Upper lobe of left lung (tissue), 6 donors: ENCODE results near the gene CGRRF1. TPM values are rescaled to one million over a fixed set of nuclear protein-coding genes. Genes with fewer than 3 reads are reported as not detected.

Experiments used
- ATAC-seq, 2 donors: fragments of 200-7000 bp; cut with Tn5 transposase; one replicate each; pipeline ENCODE4 v1.9.1; 2022; ENCODE audit warnings: mild to moderate bottlenecking in 2 of 2, moderate library complexity in 2 of 2; ENCODE audit not compliant: low FRiP score in 2 of 2
- DNase-seq, 2 donors: peaks; one replicate each; pipeline ENCODE4 v3.0.0-alpha.2; 2019 to 2020
- H3K27ac ChIP-seq, 4 donors: fragments of 200-600 bp; sonication (generic); one replicate each; pipeline ENCODE4 v1.5.1; 2016 to 2019
- H3K27me3 ChIP-seq, 4 donors: fragments of 200-600 bp; sonication (generic); one replicate each; pipeline ENCODE4 v1.5.1; 2017 to 2019
- H3K36me3 ChIP-seq, 4 donors: fragments of 200-600 bp; sonication (generic); one replicate each; pipeline ENCODE4 v1.5.1; 2016 to 2019
- H3K4me1 ChIP-seq, 4 donors: fragments of 200-600 bp; sonication (generic); one replicate each; pipeline ENCODE4 v1.5.1; 2018 to 2019
- H3K4me3 ChIP-seq, 4 donors: fragments of 200-600 bp; sonication (generic); one replicate each; pipeline ENCODE4 v1.5.1; 2017 to 2019; ENCODE audit warnings: mild to moderate bottlenecking in 2 of 4, moderate library complexity in 1 of 4
- H3K9me3 ChIP-seq, 4 donors: fragments of 200-600 bp; sonication (generic); one replicate each; pipeline ENCODE4 v1.5.1; 2018 to 2019
- EP300 ChIP-seq, 4 donors: sonication (generic); formaldehyde crosslinking; IDR thresholded peaks; one replicate each; pipeline ENCODE4 v1.5.1; 2017; ENCODE audit warnings: antibody characterized with exemption in 4 of 4, control low read depth in 2 of 4
- POLR2A ChIP-seq, 4 donors: fragments of 450-650 bp; IDR thresholded peaks; one replicate each; pipeline ENCODE4 v1.5.1; 2016 to 2017; ENCODE audit warnings: antibody characterized with exemption in 4 of 4, mild to moderate bottlenecking in 2 of 4
- POLR2AphosphoS5 ChIP-seq, 2 donors: sonication (generic); formaldehyde crosslinking; IDR thresholded peaks; one replicate each; pipeline ENCODE4 v1.5.1; 2017; ENCODE audit warnings: antibody characterized with exemption in 2 of 2
- WGBS, 2 donors: methylation state at CpG; one replicate each; pipeline ENCODE4 v1.1.5; 2017 to 2018; 5-methylcytosine and 5-hydroxymethylcytosine counted together
- total RNA-seq, 6 donors: library from RNA; depleted of rRNA in 4 of 6; stranded (reverse); fragments of >200 nt in 4 of 6; gene quantifications; one replicate each; pipeline versions ENCODE4 v1.1.0 to v1.2.1, GENCODE V29; 2016 to 2021
- TF ChIP-seq, protein P1 (sequence below), 6 experiments: fragments of 450-650 bp in 4 of 6; fragments of 200-600 bp in 2 of 6; sonication (generic) in 2 of 6; IDR thresholded peaks; one replicate each; pipeline ENCODE4 v1.5.1; 2016 to 2019; ENCODE audit warnings: antibody characterized with exemption in 6 of 6
- donor health status: DM: no; HTN: no; CAD: no; lungs with moderate emphysema.
- donor health status: DM: no; HTN: yes; CAD: no; lungs with severe emphysema.

CGRRF1 gene
- total RNA-seq, 6 donors from 2014 or later: 2.1 to 24.0 (median 16.7) TPM

GRCh38 chr14:54493293-54493692 lies 16.4 kb upstream of the CGRRF1 start:
- TF ChIP-seq POLR2A (IDR thresholded peaks at IDR 0.05): no peak
- TF ChIP-seq POLR2AphosphoS5 (IDR thresholded peaks at IDR 0.05): no peak
- Histone ChIP-seq H3K4me1 (peaks cover 5 to 10% (median 7%) of the 10 kb centered on the region in 4 donors), H3K4me3 (no peak overlapping the region), H3K9me3 (no peaks in the 10 kb centered on the region), H3K27me3 (no peaks in the 10 kb centered on the region), H3K27ac (no peak overlapping the region), H3K36me3 (no peaks in the 10 kb centered on the region)
- WGBS, 2 donors: 60 to 68% methylated on average over 11 to 13 of the region's 13 CpGs
- DNase-seq (no peak), ATAC-seq (no peak)

DNA sequence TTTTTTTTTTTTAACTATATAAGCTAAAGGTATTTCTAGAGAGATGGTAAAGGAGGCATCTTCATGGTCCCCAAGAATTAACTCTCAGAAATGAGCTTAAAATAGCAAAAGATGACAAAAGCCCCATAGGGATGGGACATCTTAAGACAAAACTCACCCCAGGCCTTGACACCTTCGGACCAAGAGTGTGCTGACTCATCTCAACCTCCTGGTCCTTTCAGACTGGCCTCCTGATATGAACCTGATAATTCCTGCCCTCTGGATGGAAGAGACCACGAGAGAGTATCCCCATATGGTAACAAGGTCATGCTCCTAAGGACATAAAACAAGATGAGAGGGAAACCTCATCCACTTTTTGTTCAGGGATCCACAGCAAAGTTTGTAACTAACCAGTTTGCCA lies 12.5 kb upstream of the CGRRF1 start:
- DNase-seq (no peak), ATAC-seq (no peak)
- 78 to 79% methylated on average over 2 of the region's 2 CpGs for WGBS, 2 donors

GRCh38 chr14:54498095-54498531 lies 11.6 kb upstream of the CGRRF1 start:
- ATAC-seq (no peak), DNase-seq (no peak)
- Histone ChIP-seq H3K4me1 (no peaks in the 10 kb centered on the region), H3K4me3 (no peak overlapping the region), H3K27ac (no peak overlapping the region), H3K9me3 (no peaks in the 10 kb centered on the region), H3K27me3 (no peaks in the 10 kb centered on the region), H3K36me3 (no peaks in the 10 kb centered on the region)
- no peak for TF ChIP-seq EP300 (IDR thresholded peaks at IDR 0.05)
- TF ChIP-seq, protein P1, sequence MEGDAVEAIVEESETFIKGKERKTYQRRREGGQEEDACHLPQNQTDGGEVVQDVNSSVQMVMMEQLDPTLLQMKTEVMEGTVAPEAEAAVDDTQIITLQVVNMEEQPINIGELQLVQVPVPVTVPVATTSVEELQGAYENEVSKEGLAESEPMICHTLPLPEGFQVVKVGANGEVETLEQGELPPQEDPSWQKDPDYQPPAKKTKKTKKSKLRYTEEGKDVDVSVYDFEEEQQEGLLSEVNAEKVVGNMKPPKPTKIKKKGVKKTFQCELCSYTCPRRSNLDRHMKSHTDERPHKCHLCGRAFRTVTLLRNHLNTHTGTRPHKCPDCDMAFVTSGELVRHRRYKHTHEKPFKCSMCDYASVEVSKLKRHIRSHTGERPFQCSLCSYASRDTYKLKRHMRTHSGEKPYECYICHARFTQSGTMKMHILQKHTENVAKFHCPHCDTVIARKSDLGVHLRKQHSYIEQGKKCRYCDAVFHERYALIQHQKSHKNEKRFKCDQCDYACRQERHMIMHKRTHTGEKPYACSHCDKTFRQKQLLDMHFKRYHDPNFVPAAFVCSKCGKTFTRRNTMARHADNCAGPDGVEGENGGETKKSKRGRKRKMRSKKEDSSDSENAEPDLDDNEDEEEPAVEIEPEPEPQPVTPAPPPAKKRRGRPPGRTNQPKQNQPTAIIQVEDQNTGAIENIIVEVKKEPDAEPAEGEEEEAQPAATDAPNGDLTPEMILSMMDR (IDR thresholded peaks at IDR 0.05): no peak
- TF ChIP-seq POLR2AphosphoS5 (IDR thresholded peaks at IDR 0.05): no peak
- no peak for TF ChIP-seq POLR2A (IDR thresholded peaks at IDR 0.05)
- WGBS, 2 donors: 82 to 84% methylated on average over 5 of the region's 5 CpGs

More for the DNA sequence above, 12.5 kb upstream of the CGRRF1 start:
- no peaks in the 10 kb centered on the region for H3K27me3 ChIP-seq
- no peak overlapping the region for H3K27ac ChIP-seq
- H3K4me1 ChIP-seq: no peaks in the 10 kb centered on the region
- no peak overlapping the region for H3K4me3 ChIP-seq
- TF ChIP-seq EP300 (IDR thresholded peaks at IDR 0.05): no peak
- TF ChIP-seq POLR2AphosphoS5 (IDR thresholded peaks at IDR 0.05): no peak
- TF ChIP-seq, protein P1 (IDR thresholded peaks at IDR 0.05): no peak
- TF ChIP-seq POLR2A (IDR thresholded peaks at IDR 0.05): no peak
- no peaks in the 10 kb centered on the region for H3K9me3 ChIP-seq
- H3K36me3 ChIP-seq: no peaks in the 10 kb centered on the region

GRCh38 chr14:54498579-54498978 lies 11.1 kb upstream of the CGRRF1 start:
- TF ChIP-seq EP300 (IDR thresholded peaks at IDR 0.05): no peak
- no peak for TF ChIP-seq POLR2AphosphoS5 (IDR thresholded peaks at IDR 0.05)
- no peak for TF ChIP-seq POLR2A (IDR thresholded peaks at IDR 0.05)
- TF ChIP-seq, protein P1 (IDR thresholded peaks at IDR 0.05): no peak
- ATAC-seq: no peak
- no peak for DNase-seq
- Histone ChIP-seq H3K27me3 (no peaks in the 10 kb centered on the region), H3K9me3 (no peaks in the 10 kb centered on the region), H3K27ac (no peak overlapping the region), H3K4me1 (no peaks in the 10 kb centered on the region), H3K4me3 (no peak overlapping the region), H3K36me3 (no peaks in the 10 kb centered on the region)
- 65 to 75% methylated on average over 7 of the region's 7 CpGs for WGBS, 2 donors

- DNase-seq: no peak
- ATAC-seq: no peak
- no peaks in the 10 kb centered on the region for H3K27me3 ChIP-seq
- no peaks in the 10 kb centered on the region for H3K4me1 ChIP-seq
- no peak overlapping the region for H3K27ac ChIP-seq
- TF ChIP-seq EP300 (IDR thresholded peaks at IDR 0.05) (no peak), POLR2AphosphoS5 (IDR thresholded peaks at IDR 0.05) (no peak)
- WGBS, 2 donors: 80 to 82% methylated on average over 3 of the region's 3 CpGs
- no peak overlapping the region for H3K4me3 ChIP-seq
- H3K9me3 ChIP-seq: no peaks in the 10 kb centered on the region
- no peaks in the 10 kb centered on the region for H3K36me3 ChIP-seq
Measured at GRCh38 chr14:54500744-54501143, 9.0 kb upstream of the CGRRF1 start.

GRCh38 chr14:54501480-54501879 lies 8.2 kb upstream of the CGRRF1 start:
- TF ChIP-seq, protein P1 (IDR thresholded peaks at IDR 0.05): no peak
- no peak for TF ChIP-seq POLR2AphosphoS5 (IDR thresholded peaks at IDR 0.05)
- no peak for TF ChIP-seq POLR2A (IDR thresholded peaks at IDR 0.05)
- TF ChIP-seq EP300 (IDR thresholded peaks at IDR 0.05): no peak
- no peak overlapping the region for H3K27ac ChIP-seq
- no peaks in the 10 kb centered on the region for H3K4me1 ChIP-seq
- H3K9me3 ChIP-seq: no peaks in the 10 kb centered on the region
- WGBS, 2 donors: 84 to 93% methylated on average over 3 of the region's 3 CpGs
- H3K27me3 ChIP-seq: no peaks in the 10 kb centered on the region
- no peaks in the 10 kb centered on the region for H3K36me3 ChIP-seq
- DNase-seq (no peak), ATAC-seq (peak in 1 of 2 donors; percentile 43)
- no peak overlapping the region for H3K4me3 ChIP-seq
